HL-60 (cell line): Measurements from ENCODE around the gene MSGN1.
"Not testable (repeated sequence)": the region's sequence is repeated elsewhere in the genome, so short reads cannot be mapped to it uniquely, and the experiment has no call there.

ENCODE experiments used
- DNase-seq, 2 experiments: peaks; one replicate each; pipeline ENCODE4 v3.0.0-alpha.2; 2010 to 2020; ENCODE audit warnings: low read depth in 1 of 2, low spot score in 1 of 2
- H3K27ac ChIP-seq: fragments of 250-450 bp; sonication (Bioruptor Pico); replicated peaks from 2 replicates; pipeline ENCODE4 v1.5.1; 2020; ENCODE audit warnings: mild to moderate bottlenecking, moderate library complexity
- H3K27me3 ChIP-seq: fragments of 250-450 bp; sonication (Bioruptor Pico); 2 replicates; pipeline ENCODE4 v1.5.1; 2021; ENCODE audit warnings: mild to moderate bottlenecking, moderate library complexity; ENCODE audit not compliant: insufficient read depth, poor library complexity, severe bottlenecking
- H3K4me3 ChIP-seq: replicated peaks from 2 replicates; pipeline ENCODE4 v1.5.1; 2011; ENCODE audit warnings: mild to moderate bottlenecking, control low read depth, low read length; ENCODE audit not compliant: insufficient read depth
- GABPA ChIP-seq: IDR thresholded peaks from 2 replicates; pipeline ENCODE4 v1.6.1; 2012; ENCODE audit warnings: low read depth
- POLR2AphosphoS5 ChIP-seq: IDR thresholded peaks from 2 replicates; pipeline ENCODE4 v1.6.1; 2012; ENCODE audit warnings: low read depth
- SPI1 ChIP-seq: IDR thresholded peaks from 2 replicates; pipeline ENCODE4 v1.6.1; 2012; ENCODE audit warnings: low read depth, mild to moderate bottlenecking, borderline replicate concordance
- TF ChIP-seq, protein P1 (sequence below): IDR thresholded peaks from one replicate; pipeline ENCODE4 v1.5.1; 2011; ENCODE audit warnings: low read length, control low read depth, inconsistent platforms; ENCODE audit not compliant: insufficient read depth
- TF ChIP-seq, protein P2 (sequence below): IDR thresholded peaks from 2 replicates; pipeline ENCODE4 v1.6.1; 2012; ENCODE audit warnings: low read depth; ENCODE audit not compliant: insufficient replicate concordance

Gene MSGN1

DNA sequence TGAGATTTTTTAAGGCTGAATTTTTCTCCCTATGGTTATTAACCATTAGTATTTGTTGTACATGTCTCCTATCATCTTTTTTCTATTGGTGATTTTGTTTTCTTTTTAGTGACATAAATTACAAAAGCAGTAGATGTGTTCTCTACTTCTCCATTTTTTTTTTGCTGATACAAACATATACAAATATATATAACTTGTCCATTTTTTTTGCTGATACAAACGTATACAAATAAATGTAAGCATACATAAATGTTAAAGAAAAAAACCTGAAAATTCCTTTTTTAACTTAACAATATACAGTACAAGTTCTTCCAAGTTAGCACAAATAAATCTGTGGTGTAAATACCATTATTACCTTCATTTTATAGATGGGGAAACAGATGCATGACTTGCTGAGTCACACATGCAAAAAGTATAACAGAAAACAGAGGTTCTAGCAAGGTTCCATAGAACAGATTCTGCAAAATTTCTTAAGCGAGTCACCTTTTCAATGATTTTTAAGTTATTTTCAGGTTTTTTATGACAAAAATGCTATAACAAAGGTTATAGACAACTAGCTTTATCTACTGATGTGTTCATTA is 2.1 kb downstream of the MSGN1 start:
- H3K27ac ChIP-seq, result no peak overlapping the region
- no peak overlapping the region for H3K4me3 ChIP-seq
- TF ChIP-seq POLR2AphosphoS5 (no peak), GABPA (no peak), SPI1 (no peak)
- TF ChIP-seq, protein P1, sequence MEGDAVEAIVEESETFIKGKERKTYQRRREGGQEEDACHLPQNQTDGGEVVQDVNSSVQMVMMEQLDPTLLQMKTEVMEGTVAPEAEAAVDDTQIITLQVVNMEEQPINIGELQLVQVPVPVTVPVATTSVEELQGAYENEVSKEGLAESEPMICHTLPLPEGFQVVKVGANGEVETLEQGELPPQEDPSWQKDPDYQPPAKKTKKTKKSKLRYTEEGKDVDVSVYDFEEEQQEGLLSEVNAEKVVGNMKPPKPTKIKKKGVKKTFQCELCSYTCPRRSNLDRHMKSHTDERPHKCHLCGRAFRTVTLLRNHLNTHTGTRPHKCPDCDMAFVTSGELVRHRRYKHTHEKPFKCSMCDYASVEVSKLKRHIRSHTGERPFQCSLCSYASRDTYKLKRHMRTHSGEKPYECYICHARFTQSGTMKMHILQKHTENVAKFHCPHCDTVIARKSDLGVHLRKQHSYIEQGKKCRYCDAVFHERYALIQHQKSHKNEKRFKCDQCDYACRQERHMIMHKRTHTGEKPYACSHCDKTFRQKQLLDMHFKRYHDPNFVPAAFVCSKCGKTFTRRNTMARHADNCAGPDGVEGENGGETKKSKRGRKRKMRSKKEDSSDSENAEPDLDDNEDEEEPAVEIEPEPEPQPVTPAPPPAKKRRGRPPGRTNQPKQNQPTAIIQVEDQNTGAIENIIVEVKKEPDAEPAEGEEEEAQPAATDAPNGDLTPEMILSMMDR, result no peak
- TF ChIP-seq, protein P2, sequence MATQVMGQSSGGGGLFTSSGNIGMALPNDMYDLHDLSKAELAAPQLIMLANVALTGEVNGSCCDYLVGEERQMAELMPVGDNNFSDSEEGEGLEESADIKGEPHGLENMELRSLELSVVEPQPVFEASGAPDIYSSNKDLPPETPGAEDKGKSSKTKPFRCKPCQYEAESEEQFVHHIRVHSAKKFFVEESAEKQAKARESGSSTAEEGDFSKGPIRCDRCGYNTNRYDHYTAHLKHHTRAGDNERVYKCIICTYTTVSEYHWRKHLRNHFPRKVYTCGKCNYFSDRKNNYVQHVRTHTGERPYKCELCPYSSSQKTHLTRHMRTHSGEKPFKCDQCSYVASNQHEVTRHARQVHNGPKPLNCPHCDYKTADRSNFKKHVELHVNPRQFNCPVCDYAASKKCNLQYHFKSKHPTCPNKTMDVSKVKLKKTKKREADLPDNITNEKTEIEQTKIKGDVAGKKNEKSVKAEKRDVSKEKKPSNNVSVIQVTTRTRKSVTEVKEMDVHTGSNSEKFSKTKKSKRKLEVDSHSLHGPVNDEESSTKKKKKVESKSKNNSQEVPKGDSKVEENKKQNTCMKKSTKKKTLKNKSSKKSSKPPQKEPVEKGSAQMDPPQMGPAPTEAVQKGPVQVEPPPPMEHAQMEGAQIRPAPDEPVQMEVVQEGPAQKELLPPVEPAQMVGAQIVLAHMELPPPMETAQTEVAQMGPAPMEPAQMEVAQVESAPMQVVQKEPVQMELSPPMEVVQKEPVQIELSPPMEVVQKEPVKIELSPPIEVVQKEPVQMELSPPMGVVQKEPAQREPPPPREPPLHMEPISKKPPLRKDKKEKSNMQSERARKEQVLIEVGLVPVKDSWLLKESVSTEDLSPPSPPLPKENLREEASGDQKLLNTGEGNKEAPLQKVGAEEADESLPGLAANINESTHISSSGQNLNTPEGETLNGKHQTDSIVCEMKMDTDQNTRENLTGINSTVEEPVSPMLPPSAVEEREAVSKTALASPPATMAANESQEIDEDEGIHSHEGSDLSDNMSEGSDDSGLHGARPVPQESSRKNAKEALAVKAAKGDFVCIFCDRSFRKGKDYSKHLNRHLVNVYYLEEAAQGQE, result no peak
- no peak for DNase-seq
- H3K27me3 ChIP-seq, result peaks cover 2% of the 10 kb centered on the region

DNA sequence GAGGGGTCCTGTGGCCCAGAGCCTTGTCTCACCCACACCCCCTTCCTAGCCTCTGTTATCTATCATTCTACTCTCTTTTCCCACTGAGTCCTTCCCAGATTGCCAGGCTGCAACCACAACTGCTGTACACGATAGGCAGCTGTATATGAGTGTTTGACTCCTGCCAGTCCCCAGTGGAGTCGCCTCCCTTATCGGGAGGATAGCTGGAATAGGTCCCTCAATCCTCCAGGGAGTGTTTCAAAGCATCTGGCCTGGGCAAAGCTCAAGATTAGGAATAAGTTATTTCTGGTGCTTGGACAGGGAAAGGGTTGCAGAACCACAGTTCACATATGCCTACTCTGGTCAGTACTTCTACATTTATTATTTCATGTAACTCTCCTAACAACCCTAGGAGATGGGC is 4.8 kb downstream of the MSGN1 start:
- Histone ChIP-seq H3K4me3 (no peak overlapping the region), H3K27ac (no peak overlapping the region), H3K27me3 (no peaks in the 10 kb centered on the region)
- TF ChIP-seq POLR2AphosphoS5 (no peak), GABPA (no peak), SPI1 (no peak)
- TF ChIP-seq, protein P1, result no peak
- TF ChIP-seq, protein P2, result no peak
- DNase-seq, result no peak

DNA sequence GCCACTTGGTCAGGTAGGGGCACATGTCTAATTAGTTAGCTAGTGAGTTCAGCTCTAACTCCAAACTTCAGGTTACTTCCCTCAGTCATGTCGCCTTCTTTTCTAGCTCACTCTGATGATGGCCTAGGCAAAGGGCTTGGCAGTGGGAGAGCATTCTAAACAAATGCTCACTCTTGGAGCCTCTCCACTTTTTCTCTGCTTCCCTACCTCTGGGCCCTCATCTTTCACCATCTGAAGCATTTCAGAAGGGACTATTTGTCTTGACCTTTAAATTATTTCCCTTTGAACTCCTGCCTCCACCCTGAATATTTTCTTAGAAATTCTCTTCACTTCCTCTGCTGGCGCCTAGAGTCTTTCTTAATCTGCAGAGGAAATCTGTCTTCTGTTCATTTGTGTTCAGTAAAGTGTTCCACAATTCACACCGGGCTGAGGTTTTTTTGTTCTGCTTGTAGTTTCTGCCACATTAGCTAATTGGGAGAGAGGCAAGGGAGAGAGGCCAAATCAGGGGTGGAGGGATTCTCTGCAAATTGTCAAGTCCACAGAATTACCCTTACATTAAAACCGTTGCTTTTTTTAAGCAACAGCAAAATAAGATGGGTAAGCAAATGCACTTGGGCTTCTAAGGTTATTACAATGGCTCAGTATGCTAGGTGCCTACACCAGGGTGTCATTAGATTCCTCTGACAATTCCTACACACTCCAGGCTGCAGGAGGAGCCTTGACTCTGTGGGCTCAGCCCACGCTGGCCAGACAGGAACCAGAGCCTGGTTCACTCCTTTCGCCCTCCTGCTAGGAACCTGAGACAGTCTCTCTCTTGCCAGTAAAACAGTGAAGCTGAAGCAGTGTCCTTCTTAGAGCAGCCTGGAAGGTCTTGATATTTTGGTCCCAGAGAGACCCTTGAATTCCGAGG is 5.5 kb downstream of the MSGN1 start:
- DNase-seq, result no peak
- TF ChIP-seq GABPA, result no peak
- H3K27ac ChIP-seq, result no peak overlapping the region
- no peaks in the 10 kb centered on the region for H3K27me3 ChIP-seq
- no peak overlapping the region for H3K4me3 ChIP-seq

DNA sequence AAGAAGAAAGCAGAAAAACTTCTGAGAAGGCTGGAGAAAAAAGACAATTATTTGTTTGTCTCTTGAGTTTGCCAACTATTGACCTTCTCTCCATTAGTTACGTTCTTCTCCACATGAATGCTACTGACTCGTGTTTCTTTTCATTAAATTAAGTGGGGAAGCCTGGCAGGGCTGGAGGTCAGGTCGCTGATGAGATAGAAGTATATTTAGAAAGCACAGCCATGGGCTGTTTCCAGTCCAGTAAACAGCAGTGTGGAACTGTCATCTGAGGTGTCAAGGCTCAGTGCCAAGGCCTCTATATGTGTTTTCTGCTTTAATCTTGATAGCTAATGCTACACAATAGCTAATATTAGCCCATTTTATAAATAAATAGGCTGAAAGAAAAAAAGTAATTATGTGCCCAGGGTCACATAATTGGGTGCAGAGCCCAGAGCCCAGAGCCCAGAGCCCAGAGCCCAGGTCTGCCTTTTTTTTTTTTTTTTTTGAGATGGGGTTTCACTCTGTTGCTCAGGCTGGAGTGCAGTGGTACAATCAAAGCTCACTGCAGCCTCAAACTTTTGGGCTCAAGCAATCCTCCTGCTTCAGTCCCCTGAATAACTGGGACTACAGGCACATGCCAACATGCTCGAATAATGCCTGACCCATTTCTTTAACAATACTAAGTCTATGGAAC is 6.3 kb downstream of the MSGN1 start:
- no peaks in the 10 kb centered on the region for H3K27me3 ChIP-seq
- no peak overlapping the region for H3K4me3 ChIP-seq
- no peak for DNase-seq
- TF ChIP-seq, protein P1, result no peak
- TF ChIP-seq, protein P2, result no peak
- no peak for TF ChIP-seq SPI1
- no peak for TF ChIP-seq GABPA
- TF ChIP-seq POLR2AphosphoS5, result no peak
- H3K27ac ChIP-seq, result no peak overlapping the region

DNA sequence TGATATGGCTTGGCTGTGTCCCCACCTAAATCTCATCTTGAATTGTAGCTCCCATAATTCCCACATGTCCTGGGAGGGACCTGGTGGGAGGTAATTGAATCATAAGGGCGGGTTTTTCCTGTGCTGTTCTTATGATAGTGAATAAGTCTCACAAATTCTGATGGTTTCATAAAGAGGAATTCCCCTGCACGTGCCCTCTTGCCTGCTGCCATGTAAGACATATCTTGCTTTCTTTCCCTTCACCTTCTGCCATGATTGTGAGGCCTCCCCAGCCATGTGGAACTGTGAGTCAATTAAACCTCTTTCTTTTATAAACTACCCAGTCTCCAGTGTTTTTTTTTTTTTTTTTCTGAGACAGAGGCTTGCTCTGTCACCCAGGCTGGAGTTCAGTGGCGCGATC is 7.4 kb downstream of the MSGN1 start:
- DNase-seq, H3K27ac ChIP-seq, H3K27me3 ChIP-seq, H3K4me3 ChIP-seq: not testable (repeated sequence)
